ENCODE measurements around the gene XPR1.

Gene XPR1

DNA sequence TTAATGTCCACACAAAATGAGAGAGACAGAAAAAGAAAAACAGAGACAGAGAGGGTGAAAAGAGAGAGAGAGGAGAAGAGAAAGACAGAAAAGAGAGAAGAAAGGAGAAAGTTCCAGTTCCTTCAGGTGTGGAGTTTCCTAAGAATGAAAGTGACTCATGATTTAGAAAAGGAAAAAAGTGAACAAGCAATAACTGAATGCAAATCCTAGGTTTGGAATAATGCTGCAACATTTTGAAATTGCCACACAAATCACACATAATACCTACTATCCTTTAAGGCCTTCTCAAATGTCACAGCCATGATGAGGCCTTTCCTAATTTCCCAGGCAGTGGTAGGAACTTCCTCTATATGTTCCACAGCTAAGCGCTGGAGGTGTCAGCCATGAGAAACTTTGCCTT, 31.5 kb upstream of the XPR1 start:
- H3K36me3 ChIP-seq (ENCODE audit: control insufficient read depth, insufficient read depth, low read length): no peaks in the 10 kb centered on the region
- H3K27ac ChIP-seq (ENCODE audit: low read depth, low read length, severe bottlenecking): no peak overlapping the region
- WGBS, 2 experiments (ENCODE audit: insufficient coverage in 2 of 2): 100% methylated on average over 1 of the region's 1 CpG
- no peak overlapping the region for H3K4me3 ChIP-seq (ENCODE audit: extremely low read depth, insufficient read depth, low read length, poor library complexity, severe bottlenecking)
- H3K4me1 ChIP-seq (ENCODE audit: control insufficient read depth, insufficient read depth, low read length, poor library complexity, severe bottlenecking): no peaks in the 10 kb centered on the region
- no peaks in the 10 kb centered on the region for H3K9me3 ChIP-seq (ENCODE audit: control insufficient read depth, low read length)

DNA sequence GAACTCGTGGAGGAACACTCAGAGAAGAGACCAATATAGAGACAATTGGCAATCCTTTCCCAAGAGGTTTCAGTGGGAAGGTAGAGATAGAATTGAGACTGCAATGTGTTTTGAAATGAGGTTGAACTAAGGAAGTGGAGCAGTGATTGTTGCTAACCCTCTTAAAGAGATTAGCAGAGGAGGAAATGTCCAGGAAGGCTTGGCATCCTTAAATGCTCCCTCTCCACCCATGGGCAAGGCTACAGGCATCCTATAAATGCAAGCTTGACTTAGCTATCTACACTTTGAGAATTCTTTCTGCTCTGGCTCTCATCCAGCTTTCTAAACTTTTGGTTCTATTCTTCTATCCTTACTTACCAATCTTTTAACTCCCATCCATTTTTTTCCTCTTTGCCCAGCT, 30.3 kb upstream of the XPR1 start:
- no peak overlapping the region for H3K27ac ChIP-seq (ENCODE audit: low read depth, low read length, severe bottlenecking)
- H3K4me1 ChIP-seq (ENCODE audit: control insufficient read depth, insufficient read depth, low read length, poor library complexity, severe bottlenecking): no peaks in the 10 kb centered on the region
- WGBS, 2 experiments (ENCODE audit: insufficient coverage in 2 of 2): 80 to 86% methylated on average over 1 of the region's 1 CpG
- no peak overlapping the region for H3K4me3 ChIP-seq (ENCODE audit: extremely low read depth, insufficient read depth, low read length, poor library complexity, severe bottlenecking)
- H3K36me3 ChIP-seq (ENCODE audit: control insufficient read depth, insufficient read depth, low read length): no peaks in the 10 kb centered on the region
- no peaks in the 10 kb centered on the region for H3K9me3 ChIP-seq (ENCODE audit: control insufficient read depth, low read length)

DNA sequence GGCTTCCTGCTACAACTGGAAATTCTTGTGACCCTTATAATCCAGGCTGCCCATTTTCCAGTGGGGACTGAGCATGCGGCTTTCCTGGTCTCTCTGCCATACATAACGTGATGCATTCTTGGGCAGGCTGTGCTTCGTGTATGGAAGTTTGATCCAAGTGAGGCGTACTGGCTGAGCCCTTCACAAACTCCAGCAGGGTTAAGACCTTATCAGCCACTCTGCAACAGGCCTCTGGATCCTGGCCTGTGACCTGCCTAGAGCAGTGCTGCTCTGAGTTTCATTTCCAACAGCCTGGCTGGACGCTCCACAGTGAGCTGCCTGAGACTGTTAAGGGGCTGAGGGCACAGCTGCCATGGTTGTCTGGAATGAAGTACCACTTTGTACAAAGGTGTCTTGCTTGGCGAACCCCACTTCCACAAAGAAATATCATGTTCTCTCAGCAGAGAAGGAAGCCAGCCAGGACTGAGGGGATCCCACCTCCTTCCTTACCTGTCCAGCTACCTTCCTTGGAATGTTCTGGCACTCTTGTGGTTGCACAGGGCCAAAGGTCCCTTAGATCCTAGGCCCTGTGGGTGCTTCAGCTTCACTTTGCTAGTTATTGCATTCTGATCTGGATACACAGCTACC, 28.5 kb upstream of the XPR1 start:
- Histone ChIP-seq H3K4me3 (ENCODE audit: extremely low read depth, insufficient read depth, low read length, poor library complexity, severe bottlenecking) (no peak overlapping the region), H3K36me3 (ENCODE audit: control insufficient read depth, insufficient read depth, low read length) (no peaks in the 10 kb centered on the region), H3K27ac (ENCODE audit: low read depth, low read length, severe bottlenecking) (no peak overlapping the region), H3K4me1 (ENCODE audit: control insufficient read depth, insufficient read depth, low read length, poor library complexity, severe bottlenecking) (no peaks in the 10 kb centered on the region), H3K9me3 (ENCODE audit: control insufficient read depth, low read length) (no peaks in the 10 kb centered on the region)
- 95 to 99% methylated on average over 5 to 6 of the region's 6 CpGs for WGBS, 2 experiments (ENCODE audit: insufficient coverage in 2 of 2)

DNA sequence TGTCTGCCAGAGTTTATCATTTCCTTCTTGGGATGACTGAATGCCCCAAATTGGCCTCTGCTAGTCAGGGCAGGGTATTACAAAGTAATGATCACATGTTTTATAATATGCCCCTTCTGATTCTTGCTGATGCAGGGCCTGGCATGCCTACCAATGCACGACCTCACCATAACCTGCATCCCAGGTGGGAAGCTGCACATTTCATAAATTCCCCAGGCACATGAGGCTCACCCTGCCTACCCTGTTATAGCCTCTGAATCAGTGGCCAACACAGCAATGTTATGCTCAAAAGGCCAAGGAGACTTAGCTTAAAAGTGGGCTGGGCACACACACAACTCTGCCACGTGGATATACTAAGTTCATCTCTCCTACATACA, 28.0 kb upstream of the XPR1 start:
- 88% methylated on average over 1 of the region's 2 CpGs; no CpG with 5 or more reads in 1 of the 2 experiments for whole genome bisulfite sequencing, 2 experiments (ENCODE audit: insufficient coverage in 2 of 2)
- no peaks in the 10 kb centered on the region for H3K9me3 ChIP-seq (ENCODE audit: control insufficient read depth, low read length)
- H3K27ac ChIP-seq (ENCODE audit: low read depth, low read length, severe bottlenecking): no peak overlapping the region
- no peaks in the 10 kb centered on the region for H3K4me1 ChIP-seq (ENCODE audit: control insufficient read depth, insufficient read depth, low read length, poor library complexity, severe bottlenecking)
- H3K4me3 ChIP-seq (ENCODE audit: extremely low read depth, insufficient read depth, low read length, poor library complexity, severe bottlenecking): no peak overlapping the region
- H3K36me3 ChIP-seq (ENCODE audit: control insufficient read depth, insufficient read depth, low read length): no peaks in the 10 kb centered on the region

GRCh38 chr1:180606155-180606554, 25.7 kb upstream of the XPR1 start:
- Histone ChIP-seq H3K9me3 (ENCODE audit: control insufficient read depth, low read length) (no peaks in the 10 kb centered on the region), H3K36me3 (ENCODE audit: control insufficient read depth, insufficient read depth, low read length) (no peaks in the 10 kb centered on the region), H3K4me1 (ENCODE audit: control insufficient read depth, insufficient read depth, low read length, poor library complexity, severe bottlenecking) (peaks cover 6% of the 10 kb centered on the region), H3K27ac (ENCODE audit: low read depth, low read length, severe bottlenecking) (no peak overlapping the region), H3K4me3 (ENCODE audit: extremely low read depth, insufficient read depth, low read length, poor library complexity, severe bottlenecking) (no peak overlapping the region)
- 64 to 75% methylated on average over 2 of the region's 2 CpGs for WGBS, 2 experiments (ENCODE audit: insufficient coverage in 2 of 2)

DNA sequence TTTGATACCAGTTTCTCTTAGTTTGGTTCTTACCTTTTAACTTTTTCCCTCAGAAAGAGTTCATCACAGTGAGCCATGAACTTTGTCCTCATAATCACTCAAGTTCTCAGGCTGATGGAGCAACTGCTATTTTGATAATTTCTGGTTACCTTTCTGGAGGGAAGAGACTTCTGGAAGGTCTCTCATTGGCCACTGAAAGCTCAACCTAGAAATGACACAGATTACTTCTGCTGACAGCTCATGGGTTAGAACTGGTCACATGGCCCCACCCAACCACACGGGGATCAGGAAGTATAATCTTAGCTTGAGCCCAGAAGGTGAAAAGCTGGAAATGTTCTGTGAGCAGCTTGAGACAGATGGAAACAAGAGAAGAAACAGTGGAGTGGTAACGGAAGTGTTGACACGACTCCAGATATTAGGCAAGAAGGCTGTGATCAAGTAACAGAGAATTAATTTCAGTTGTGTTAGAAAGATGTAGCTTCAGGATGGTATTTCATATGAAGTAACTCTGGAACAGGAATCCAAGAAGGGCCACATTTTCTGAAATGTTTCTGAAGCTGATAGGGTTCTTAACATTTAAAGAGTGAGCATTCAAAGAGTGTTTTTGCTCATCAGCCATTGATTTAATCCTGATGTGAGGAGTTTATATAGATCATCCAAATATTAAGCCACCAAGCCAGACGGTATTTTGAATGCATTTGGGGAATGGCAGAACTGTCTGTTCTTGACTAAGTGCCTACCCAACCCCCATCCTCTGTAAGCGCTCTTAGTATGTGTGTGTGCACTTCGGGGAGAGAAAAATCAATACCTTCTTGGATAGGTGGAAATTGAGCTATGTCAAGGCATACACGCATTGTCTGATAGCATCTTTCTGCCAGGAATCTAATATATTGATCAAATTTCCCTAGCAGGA, 21.9 kb upstream of the XPR1 start:
- no peak overlapping the region for H3K4me3 ChIP-seq (ENCODE audit: extremely low read depth, insufficient read depth, low read length, poor library complexity, severe bottlenecking)

GRCh38 chr1:180610556-180611015, 21.2 kb upstream of the XPR1 start:
- no peak overlapping the region for H3K4me3 ChIP-seq (ENCODE audit: extremely low read depth, insufficient read depth, low read length, poor library complexity, severe bottlenecking)
- WGBS, 2 experiments (ENCODE audit: insufficient coverage in 2 of 2): 55 to 65% methylated on average over 2 to 3 of the region's 3 CpGs

More for the DNA sequence above, 21.9 kb upstream of the XPR1 start:
- H3K4me1 ChIP-seq (ENCODE audit: control insufficient read depth, insufficient read depth, low read length, poor library complexity, severe bottlenecking): peaks cover 6% of the 10 kb centered on the region
- no peaks in the 10 kb centered on the region for H3K9me3 ChIP-seq (ENCODE audit: control insufficient read depth, low read length)
- no peaks in the 10 kb centered on the region for H3K36me3 ChIP-seq (ENCODE audit: control insufficient read depth, insufficient read depth, low read length)
- no peak overlapping the region for H3K27ac ChIP-seq (ENCODE audit: low read depth, low read length, severe bottlenecking)
- 92 to 97% methylated on average over 3 of the region's 7 CpGs for WGBS, 2 experiments (ENCODE audit: insufficient coverage in 2 of 2)

DNA sequence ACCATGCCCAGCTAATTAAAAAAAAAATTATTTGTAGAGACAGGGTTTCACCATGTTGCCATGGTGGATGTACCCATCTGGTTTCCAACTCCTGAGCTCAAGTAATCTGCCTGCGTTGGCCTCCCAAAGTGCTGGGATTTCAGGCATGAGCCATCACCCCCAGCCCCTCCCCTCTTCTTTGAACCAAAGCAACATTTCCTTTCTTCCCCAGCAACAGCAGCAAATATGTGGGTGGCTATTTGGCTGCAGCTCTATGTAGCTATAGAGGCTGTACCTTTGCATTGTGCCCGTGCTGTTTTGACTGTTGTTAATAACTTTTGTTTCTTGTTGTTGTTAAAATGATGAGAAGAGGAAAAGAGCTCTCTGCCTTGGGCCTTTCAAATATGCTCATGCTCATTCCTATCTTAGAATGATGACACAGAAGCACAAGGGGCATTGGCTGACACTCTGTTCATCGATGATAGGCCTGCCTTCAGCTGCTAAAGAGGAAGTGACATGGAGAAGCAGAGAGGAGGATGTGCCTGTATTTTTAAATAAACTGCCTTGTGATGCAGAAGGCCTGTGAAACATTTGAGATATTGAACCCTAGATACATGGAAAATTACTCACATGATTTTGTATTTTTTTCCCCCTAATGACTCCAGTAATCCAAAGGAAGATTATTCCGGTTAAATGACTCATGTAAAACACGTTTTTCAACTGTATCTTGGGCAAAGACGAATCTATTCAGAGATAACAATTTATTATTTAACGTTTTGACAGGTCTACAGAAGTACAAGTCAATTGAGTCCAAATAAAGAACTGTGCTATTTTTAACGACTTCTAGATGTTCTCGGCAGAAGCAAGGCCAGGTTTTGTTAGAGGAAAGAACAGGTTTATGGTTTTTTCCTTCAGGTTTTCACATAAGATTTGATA, 20.5 kb upstream of the XPR1 start:
- Histone ChIP-seq H3K36me3 (ENCODE audit: control insufficient read depth, insufficient read depth, low read length) (no peaks in the 10 kb centered on the region), H3K9me3 (ENCODE audit: control insufficient read depth, low read length) (no peaks in the 10 kb centered on the region), H3K4me3 (ENCODE audit: extremely low read depth, insufficient read depth, low read length, poor library complexity, severe bottlenecking) (no peak overlapping the region), H3K27ac (ENCODE audit: low read depth, low read length, severe bottlenecking) (peak overlapping the region; percentile 8), H3K4me1 (ENCODE audit: control insufficient read depth, insufficient read depth, low read length, poor library complexity, severe bottlenecking) (peaks cover 6% of the 10 kb centered on the region)
- WGBS, 2 experiments (ENCODE audit: insufficient coverage in 2 of 2): 90 to 98% methylated on average over 6 of the region's 9 CpGs

More at GRCh38 chr1:180610556-180611015, 21.2 kb upstream of the XPR1 start:
- peaks cover 6% of the 10 kb centered on the region for H3K4me1 ChIP-seq (ENCODE audit: control insufficient read depth, insufficient read depth, low read length, poor library complexity, severe bottlenecking)
- no peaks in the 10 kb centered on the region for H3K36me3 ChIP-seq (ENCODE audit: control insufficient read depth, insufficient read depth, low read length)
- no peak overlapping the region for H3K27ac ChIP-seq (ENCODE audit: low read depth, low read length, severe bottlenecking)
- H3K9me3 ChIP-seq (ENCODE audit: control insufficient read depth, low read length): no peaks in the 10 kb centered on the region

DNA sequence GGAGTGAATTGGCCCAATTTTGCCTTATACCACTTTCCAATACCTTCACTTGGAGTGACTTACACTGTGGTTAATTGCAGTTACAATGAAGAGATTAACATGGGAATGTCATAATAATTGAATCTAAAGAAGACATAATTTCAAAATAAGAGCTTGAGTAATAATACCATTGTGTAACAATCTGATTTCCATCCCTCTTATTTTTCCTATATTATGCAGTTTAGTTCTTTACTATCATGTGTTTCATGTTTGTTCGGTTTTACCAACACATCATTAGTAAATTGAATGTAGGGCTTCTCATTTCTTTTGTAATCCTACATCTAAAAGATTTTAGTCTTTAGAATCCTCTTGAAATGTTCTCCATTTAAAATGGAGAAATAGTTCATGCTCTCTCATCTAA, 19.2 kb upstream of the XPR1 start:
- H3K4me3 ChIP-seq (ENCODE audit: extremely low read depth, insufficient read depth, low read length, poor library complexity, severe bottlenecking): no peak overlapping the region
- H3K9me3 ChIP-seq (ENCODE audit: control insufficient read depth, low read length): no peaks in the 10 kb centered on the region
- H3K36me3 ChIP-seq (ENCODE audit: control insufficient read depth, insufficient read depth, low read length): no peaks in the 10 kb centered on the region
- WGBS, 2 experiments (ENCODE audit: insufficient coverage in 2 of 2): no CpG with 5 or more reads among the region's 1 CpG
- H3K4me1 ChIP-seq (ENCODE audit: control insufficient read depth, insufficient read depth, low read length, poor library complexity, severe bottlenecking): peaks cover 6% of the 10 kb centered on the region
- H3K27ac ChIP-seq (ENCODE audit: low read depth, low read length, severe bottlenecking): no peak overlapping the region

DNA sequence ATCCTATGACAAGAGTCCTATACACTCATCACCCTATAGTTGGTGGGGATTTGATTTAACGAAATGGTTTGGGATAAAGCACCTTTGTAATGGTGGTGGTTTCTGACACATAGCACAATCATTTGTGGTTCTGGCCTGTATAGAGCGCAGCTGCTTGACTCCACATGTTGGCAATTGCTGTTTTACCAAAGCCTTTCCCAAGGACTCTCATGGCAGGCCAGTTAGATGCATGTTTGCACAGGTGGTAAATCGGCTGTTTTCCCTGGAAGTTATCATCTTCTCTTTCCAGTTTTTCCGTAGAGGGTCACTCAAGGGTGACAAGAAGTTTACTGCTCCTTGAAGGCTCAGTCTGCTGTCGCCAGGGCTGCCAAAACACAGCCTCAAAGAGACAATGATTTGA, 17.1 kb upstream of the XPR1 start:
- WGBS, 2 experiments (ENCODE audit: insufficient coverage in 2 of 2): 86 to 91% methylated on average over 4 of the region's 5 CpGs
- Histone ChIP-seq H3K4me1 (ENCODE audit: control insufficient read depth, insufficient read depth, low read length, poor library complexity, severe bottlenecking) (peaks cover 6% of the 10 kb centered on the region), H3K36me3 (ENCODE audit: control insufficient read depth, insufficient read depth, low read length) (no peaks in the 10 kb centered on the region), H3K27ac (ENCODE audit: low read depth, low read length, severe bottlenecking) (no peak overlapping the region), H3K9me3 (ENCODE audit: control insufficient read depth, low read length) (no peaks in the 10 kb centered on the region), H3K4me3 (ENCODE audit: extremely low read depth, insufficient read depth, low read length, poor library complexity, severe bottlenecking) (no peak overlapping the region)
